ENCODE measurements around the gene SORL1.
"Not testable (repeated sequence)": the region's sequence is repeated elsewhere in the genome, so short reads cannot be mapped to it uniquely, and the experiment has no call there.

The SORL1 gene

GRCh38 chr11:121634273-121634672, 182.2 kb downstream of the SORL1 start:
- in situ Hi-C loops (cut with MboI; ENCODE audit: low sequenced_read_pairs, unreplicated experiment) = no loop called here
- DNase-seq (ENCODE audit: low spot score) = no peak
- TF ChIP-seq CTCF (IDR thresholded peaks at IDR 0.05; ENCODE audit: borderline replicate concordance, control extremely low read depth, extremely low read depth, insufficient read depth, missing control alignments) = no peak

- in situ Hi-C loops (cut with MboI; ENCODE audit: low sequenced_read_pairs, unreplicated experiment) = no loop called here
- no peak for DNase-seq (ENCODE audit: low spot score)
- no peak for TF ChIP-seq CTCF (IDR thresholded peaks at IDR 0.05; ENCODE audit: borderline replicate concordance, control extremely low read depth, extremely low read depth, insufficient read depth, missing control alignments)
Measured at GRCh38 chr11:121634889-121635288, 182.8 kb downstream of the SORL1 start.

- TF ChIP-seq CTCF (IDR thresholded peaks at IDR 0.05; ENCODE audit: borderline replicate concordance, control extremely low read depth, extremely low read depth, insufficient read depth, missing control alignments) = no peak
- no peak for DNase-seq (ENCODE audit: low spot score)
- in situ Hi-C loops (cut with MboI; ENCODE audit: low sequenced_read_pairs, unreplicated experiment) = no loop called here
Measured at GRCh38 chr11:121636081-121636799, 184.1 kb downstream of the SORL1 start.

- no peak for TF ChIP-seq CTCF (IDR thresholded peaks at IDR 0.05; ENCODE audit: borderline replicate concordance, control extremely low read depth, extremely low read depth, insufficient read depth, missing control alignments)
Measured at GRCh38 chr11:121636800-121637176, 184.7 kb downstream of the SORL1 start.

GRCh38 chr11:121637587-121637986, 185.5 kb downstream of the SORL1 start:
- DNase-seq (ENCODE audit: low spot score); in situ Hi-C loops (cut with MboI; ENCODE audit: low sequenced_read_pairs, unreplicated experiment): not testable (repeated sequence)

More at GRCh38 chr11:121636800-121637176, 184.7 kb downstream of the SORL1 start:
- no peak for DNase-seq (ENCODE audit: low spot score)
- in situ Hi-C loops (cut with MboI; ENCODE audit: low sequenced_read_pairs, unreplicated experiment) = no loop called here

GRCh38 chr11:121643479-121644186, 191.5 kb downstream of the SORL1 start:
- in situ Hi-C loops (cut with MboI; ENCODE audit: low sequenced_read_pairs, unreplicated experiment) = no loop called here
- DNase-seq (ENCODE audit: low spot score) = no peak
- no peak for TF ChIP-seq CTCF (IDR thresholded peaks at IDR 0.05; ENCODE audit: borderline replicate concordance, control extremely low read depth, extremely low read depth, insufficient read depth, missing control alignments)

GRCh38 chr11:121644187-121644512, 192.0 kb downstream of the SORL1 start:
- DNase-seq (ENCODE audit: low spot score) = no peak
- in situ Hi-C loops (cut with MboI; ENCODE audit: low sequenced_read_pairs, unreplicated experiment) = no loop called here
- no peak for TF ChIP-seq CTCF (IDR thresholded peaks at IDR 0.05; ENCODE audit: borderline replicate concordance, control extremely low read depth, extremely low read depth, insufficient read depth, missing control alignments)
